GM21423 (cell line): ENCODE data around the gene ARF1.

Experiments used
- ATAC-seq: cut with Tn5 transposase; IDR thresholded peaks from one replicate; pipeline ENCODE4 v1.9.1; 2021; ENCODE audit warnings: mild to moderate bottlenecking, moderate library complexity; ENCODE audit not compliant: unreplicated experiment

The ARF1 gene

GRCh38 chr1:228048659-228049298 is 33.7 kb upstream of the ARF1 start:
- no peak for ATAC-seq

DNA sequence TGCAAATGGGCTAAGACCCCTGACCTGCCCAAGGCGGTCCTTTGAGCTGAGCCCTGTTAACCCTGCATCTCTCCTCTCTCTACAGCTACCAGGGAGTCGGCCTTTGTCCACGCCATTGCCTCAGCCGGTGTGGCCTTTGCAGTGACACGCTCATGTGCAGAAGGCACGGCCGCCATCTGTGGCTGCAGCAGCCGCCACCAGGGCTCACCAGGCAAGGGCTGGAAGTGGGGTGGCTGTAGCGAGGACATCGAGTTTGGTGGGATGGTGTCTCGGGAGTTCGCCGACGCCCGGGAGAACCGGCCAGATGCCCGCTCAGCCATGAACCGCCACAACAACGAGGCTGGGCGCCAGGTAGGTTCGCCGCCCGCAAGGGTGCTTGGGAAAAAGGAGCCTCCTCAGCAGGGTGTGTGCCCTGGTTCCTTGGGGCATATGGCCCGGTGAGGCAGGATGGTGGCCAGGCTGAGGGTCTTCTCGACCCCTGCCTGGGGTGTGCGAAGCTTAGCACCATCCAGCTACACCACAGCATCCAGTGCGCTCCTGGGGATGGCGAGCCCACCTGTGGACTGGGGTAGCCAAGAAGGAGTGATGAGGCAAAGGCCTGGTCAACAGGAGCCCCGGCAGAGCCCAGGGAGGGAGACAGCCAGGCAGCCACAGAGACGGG is 31.8 kb upstream of the ARF1 start:
- no peak for ATAC-seq

DNA sequence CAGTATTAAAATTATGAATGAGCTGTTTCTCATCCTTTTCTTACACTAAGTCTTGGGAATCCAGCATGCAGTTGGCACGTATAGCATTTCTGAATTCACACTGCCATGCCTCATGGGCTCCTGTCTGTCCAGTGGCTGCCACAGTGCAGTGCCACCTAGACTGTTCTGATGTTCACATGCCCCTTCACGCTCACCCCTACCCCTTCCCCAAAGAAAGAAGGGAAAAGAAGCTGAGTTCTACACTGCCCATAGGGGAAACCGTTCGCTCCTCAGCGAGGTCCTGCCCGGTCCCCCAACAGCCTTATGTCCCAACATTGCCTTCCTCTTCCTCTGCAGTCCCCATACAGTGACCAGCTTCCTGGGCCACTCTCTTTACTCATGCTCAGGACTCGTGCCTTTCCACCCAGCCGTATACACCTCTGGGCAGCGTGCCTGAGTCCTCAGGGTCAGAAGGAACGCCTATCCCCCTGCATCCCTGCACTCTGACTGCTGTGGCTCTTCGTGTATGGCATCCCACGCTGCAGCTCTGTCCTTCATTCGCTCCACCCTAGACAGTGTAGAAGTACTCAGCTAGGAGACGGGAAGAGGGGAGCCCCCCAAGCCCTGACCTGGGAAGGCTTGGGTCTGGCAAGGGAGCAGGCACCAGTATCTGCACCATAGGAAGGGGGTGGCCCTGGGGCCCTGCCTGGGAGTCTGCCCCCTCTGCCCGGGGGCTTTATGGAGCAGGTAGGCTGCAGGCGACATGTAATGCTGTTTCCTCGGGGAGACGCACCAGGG is 24.1 kb upstream of the ARF1 start:
- no peak for ATAC-seq

GRCh38 chr1:228058949-228059633 is 23.4 kb upstream of the ARF1 start:
- ATAC-seq, result no peak

DNA sequence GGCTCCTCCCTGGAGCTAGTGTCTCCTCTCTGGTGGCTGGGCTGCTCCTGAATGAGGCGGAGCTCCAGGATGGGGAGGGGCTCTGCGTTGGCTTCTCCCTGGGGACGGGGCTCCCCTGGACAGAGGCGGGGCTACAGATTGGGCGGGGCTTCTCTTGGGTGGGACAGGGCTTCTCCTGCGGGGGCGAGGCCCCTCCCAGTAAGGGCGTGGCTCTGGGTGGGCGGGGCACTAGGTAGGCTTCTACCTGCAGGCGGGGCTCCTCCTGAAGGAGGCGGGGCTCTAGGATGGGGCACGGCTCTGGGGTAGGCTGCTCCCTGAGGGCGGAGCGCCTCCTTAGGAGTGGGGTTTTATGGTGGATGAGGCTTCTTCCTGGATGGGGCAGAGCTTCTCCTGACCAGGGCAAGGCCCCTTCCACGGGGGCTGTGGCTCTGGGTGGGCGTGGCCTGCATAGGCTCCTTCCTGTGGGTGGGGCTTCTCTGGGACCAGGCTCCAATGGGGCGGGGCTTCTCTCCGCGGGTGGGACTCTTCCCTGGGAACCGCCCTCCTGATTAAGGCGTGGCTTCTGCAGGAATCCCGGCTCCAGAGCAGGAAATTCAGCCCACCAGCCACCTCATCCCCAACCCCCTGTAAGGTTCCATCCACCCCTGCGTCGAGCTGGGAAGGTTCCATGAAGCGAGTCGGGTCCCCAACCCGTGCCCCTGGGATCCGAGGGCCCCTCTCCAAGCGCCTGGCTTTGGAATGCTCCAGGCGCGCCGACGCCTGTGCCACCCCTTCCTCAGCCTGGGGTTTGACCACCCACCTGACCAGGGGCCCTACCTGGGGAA is 22.7 kb upstream of the ARF1 start:
- ATAC-seq, result no peak

GRCh38 chr1:228060458-228061190 is 21.9 kb upstream of the ARF1 start:
- ATAC-seq, result no peak

- no peak for ATAC-seq
Measured at GRCh38 chr1:228061411-228062084, 21.0 kb upstream of the ARF1 start.

DNA sequence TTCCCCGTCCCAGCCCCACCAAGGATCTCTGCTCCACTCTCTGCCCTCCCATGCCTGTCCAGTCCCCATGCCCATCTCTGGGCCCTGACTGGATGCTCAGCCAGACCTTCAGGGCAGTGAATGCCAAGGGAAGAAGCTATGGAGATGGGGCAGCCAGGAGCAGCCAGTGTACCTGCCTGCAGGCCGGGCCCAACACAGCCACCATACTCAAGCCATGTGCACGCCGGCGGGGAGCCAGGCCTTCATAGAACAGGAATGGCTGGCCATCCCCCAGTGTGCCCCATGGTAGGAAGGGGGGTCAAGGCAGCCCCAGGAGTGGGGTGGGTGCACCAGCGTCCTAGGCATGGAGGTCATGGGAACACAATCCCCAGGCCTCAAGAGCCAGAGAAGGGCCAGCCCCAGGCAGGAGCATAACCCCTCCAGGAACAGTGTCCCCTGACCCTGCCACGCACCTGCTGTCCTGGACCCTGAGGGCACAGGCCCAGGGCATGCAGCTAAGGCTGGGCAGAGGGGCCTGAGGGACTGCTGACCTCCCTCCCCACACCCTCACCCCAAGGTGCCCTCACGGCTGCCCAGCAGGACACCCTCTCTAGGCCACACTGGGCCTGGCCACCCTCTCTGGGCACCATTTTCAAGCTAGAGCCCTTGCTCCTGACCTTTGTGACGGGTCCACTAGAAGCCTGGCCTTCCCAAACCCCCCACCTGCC is 20.3 kb upstream of the ARF1 start:
- ATAC-seq, result no peak

- no peak for ATAC-seq
Measured at GRCh38 chr1:228062812-228063211, 19.7 kb upstream of the ARF1 start.

- no peak for ATAC-seq
Measured at GRCh38 chr1:228063251-228064191, 19.0 kb upstream of the ARF1 start.

- no peak for ATAC-seq
Measured at GRCh38 chr1:228064296-228064695, 18.2 kb upstream of the ARF1 start.

DNA sequence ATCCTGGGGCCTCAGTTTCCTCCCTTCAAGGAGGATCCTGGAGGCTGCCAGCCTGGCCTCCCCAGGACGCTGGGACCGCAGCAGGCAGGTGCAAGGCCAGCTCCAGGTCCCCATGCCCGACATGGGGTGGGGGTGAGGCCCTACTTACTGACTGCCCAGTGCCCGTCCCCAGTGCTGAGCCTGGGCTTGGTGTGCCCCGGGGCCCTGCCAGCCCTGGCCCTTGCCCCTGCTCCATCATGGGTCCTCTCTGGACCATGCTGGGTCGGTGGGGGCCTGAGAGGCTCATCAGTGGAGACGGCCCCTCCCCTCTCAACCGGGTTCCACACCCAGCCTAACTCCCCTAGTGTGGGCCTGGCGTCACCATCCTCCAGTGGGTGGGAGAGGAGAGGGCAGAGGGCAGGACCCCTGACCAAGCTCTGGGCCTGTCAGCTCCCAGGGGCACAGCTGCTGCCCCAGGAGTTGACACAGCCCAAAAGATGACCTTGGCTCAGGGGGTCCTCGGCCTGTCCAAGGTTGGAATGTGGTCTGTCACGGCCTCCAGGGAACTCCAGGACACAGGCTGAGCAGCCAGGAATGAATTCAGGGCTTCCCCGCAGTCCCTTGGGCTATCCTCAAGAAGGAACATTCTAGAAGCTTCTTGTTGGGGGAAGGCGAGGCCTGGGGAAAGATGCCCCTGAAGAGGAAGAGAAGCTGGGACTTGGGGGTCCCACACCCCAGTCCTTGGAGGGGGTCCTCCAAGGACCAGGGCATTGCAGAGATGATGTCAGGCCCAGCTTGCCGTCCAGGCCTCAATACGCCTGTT is 17.6 kb upstream of the ARF1 start:
- ATAC-seq, result no peak

DNA sequence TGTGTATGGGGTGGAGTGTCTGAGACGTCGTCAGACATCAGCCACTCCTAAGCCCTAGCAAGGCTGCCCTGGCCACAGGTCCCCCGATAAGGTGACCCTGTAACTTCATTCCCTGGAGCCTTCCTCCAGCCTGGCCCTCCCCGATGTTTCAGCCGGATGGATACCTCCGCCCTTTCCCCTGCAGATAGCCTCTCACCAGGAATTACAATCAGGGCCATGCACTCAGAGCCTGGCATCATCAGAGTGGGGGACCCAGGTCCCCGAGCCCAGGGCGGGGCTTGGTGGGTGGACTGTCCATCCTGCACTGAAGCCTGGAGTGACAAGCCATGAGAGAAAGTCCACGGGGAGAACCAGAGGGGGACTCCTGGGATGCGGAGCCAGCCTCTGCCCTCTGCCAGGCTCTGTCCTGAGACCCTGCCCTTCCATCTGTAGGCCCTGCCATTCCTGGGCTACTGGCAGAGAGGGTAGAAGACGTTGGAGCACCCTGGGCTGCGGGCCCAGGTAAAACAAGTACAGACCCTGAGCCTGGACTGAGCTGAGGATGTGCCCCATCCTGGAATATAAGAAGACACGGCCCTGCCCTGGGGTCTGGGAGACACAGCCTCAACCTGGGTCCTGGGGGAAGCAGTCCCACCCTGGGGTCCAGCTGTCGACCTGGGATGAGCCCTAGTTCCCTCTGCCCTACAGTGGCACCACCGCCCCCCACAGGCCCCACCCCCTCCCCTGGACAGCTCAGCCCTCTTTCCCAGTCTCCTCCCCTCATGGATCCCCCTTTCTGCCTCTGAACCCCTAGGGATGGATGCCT is 16.8 kb upstream of the ARF1 start:
- ATAC-seq, result no peak

DNA sequence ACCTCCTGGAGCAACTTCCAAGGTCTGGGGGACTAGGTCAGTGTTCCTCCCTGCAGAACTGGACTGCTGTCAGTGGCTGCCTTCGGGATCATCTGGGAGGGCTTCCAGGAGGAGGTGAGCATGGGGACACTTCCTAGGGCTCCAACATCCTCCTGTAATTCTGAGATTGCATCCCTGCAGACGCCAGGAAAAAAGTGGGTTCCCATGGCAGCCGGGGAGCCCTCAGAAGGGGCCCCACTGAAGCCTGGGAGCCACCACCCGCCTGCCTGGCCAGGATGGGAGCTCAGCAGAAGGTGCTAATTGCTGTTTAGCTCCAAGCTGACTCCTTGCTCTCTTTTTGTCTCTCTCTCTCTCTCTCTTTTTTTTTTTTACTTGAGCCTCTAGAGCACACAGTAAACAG is 16.1 kb upstream of the ARF1 start:
- ATAC-seq, result no peak

DNA sequence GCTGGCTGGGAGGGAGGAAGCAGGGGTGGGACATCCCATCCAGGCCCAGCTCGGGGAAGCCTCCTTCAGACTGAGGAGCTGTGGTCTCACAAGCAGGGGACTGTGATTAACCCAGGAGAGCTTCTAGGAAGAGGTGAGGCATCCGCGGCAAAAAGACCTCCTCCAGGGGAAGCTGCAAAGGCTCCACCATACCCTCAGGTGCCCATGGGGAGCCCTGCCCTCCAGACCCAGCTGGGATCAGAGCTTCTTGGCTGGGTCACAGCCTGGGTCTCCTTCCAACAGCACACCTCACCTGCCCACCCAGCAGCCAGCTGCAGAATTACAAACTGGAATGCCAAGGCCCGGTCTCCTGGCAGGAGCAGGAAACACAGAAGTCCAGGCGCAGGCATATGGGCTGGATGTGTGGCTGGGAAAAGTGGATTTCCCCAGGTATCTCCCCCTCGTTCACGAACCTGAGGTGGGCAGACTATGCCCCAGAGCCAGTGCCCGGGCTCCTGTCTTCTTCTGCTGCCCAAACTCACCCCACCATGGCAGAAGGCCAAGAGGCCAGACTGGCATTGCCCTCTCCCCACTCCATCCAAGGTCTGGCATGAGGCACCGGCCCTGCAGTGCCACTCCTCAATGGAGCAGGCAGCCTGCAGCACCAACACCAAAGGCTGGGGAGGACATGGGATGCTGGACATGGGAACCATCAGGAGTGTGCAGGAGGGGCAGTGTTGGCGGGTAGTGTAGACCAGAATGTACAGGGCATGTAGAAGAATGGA is 15.4 kb upstream of the ARF1 start:
- no peak for ATAC-seq
